HT-29 (cell line): ENCODE results near the gene DLG5. TPM values are rescaled to one million over a fixed set of nuclear protein-coding genes. Genes with fewer than 3 reads are reported as not detected.
"Not testable (repeated sequence)": the region's sequence is repeated elsewhere in the genome, so short reads cannot be mapped to it uniquely, and the experiment has no call there.

Source experiments
- DNase-seq: peaks from one replicate; pipeline ENCODE4 v3.0.0-alpha.2; 2015; ENCODE audit warnings: low spot score
- small RNA-seq: library from RNA; depleted of rRNA; stranded (forward); fragments of <200 nt; gene quantifications from one replicate; pipeline ENCODE3, GENCODE V24; 2014
- total RNA-seq: library from RNA; depleted of rRNA; stranded (reverse); fragments of >200 nt; shearing (Covaris generic); gene quantifications from 2 replicates; pipeline ENCODE4 v1.2.3, GENCODE V29; 2014; rRNA removed

Gene DLG5
- total RNA-seq, 1 experiment from 2014 or later = 24.9 TPM

- DNase-seq = no peak
Measured at GRCh38 chr10:77771851-77772250, 154.7 kb downstream of the DLG5 start.

- no peak for DNase-seq
Measured at GRCh38 chr10:77771450-77771849, 155.1 kb downstream of the DLG5 start.

- no peak for DNase-seq
Measured at GRCh38 chr10:77770868-77771175, 155.7 kb downstream of the DLG5 start.

GRCh38 chr10:77770081-77770867, 156.3 kb downstream of the DLG5 start:
- no peak for DNase-seq

DNA sequence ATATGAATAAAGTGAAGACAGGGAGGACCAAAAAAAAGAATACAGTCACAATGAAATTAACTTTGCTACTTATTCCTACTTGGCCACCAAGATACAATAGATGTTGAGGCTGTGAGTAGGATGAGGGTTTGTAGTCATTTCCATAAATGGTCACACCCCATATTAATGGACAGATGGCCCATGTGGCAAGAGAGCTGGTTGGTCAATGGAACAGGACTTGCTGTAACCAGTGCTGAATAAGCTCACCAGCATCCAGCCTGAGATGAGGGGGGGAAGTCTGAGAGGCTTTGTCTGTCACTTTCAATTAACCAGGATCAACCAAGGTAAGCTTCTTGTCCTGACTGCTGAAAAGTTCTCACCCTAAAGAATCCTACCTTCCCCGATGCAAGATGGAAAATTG, 158.5 kb downstream of the DLG5 start:
- DNase-seq = no peak

DNA sequence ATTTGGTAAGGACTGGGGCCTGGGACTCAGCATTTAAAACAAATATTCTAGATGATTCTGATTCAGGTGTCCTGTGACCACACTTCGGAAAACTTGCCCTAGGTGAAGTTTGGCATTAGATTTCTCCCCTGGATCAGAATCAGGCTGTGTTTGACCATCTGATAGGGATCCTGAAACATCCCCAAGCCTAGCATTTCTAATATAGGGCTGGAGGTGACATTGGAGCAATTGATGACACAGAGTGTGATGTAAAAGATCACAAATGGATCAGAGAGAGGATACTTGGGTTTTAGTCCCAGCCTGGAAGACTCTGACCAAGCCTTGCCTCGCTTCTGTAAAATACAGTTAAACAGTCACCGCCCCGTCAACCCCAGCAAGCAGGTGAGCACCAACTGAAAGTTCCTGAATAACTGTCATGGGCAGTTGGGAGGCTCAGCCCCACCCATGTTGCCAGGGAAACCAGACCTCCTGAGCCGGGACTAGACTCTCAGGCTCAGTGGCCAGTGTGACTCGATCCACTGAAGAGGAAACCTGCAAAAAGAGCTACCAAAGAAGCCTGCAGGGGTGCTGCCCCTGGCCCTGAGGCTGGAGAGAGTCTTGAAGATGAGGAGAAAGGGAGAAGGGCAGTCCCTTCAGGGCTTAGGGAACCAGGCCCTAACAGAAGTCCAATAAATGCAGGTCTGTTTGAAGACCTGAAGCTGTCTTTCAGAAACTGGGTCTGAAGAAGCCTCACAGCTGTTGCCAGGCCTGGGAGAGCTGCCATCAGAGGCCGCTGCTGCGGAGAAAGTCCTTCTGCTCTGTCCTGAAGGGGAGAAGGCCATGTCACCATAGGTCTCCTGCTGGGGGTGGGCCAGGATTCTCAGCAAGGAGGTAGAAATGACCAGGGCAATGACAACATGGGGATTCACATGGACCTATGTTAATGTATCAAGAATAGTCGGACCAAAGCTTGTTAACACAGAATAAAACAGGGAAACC, 162.8 kb downstream of the DLG5 start:
- DNase-seq = no peak

GRCh38 chr10:77758406-77758805, 168.1 kb downstream of the DLG5 start:
- not testable (repeated sequence) for DNase-seq

DNA sequence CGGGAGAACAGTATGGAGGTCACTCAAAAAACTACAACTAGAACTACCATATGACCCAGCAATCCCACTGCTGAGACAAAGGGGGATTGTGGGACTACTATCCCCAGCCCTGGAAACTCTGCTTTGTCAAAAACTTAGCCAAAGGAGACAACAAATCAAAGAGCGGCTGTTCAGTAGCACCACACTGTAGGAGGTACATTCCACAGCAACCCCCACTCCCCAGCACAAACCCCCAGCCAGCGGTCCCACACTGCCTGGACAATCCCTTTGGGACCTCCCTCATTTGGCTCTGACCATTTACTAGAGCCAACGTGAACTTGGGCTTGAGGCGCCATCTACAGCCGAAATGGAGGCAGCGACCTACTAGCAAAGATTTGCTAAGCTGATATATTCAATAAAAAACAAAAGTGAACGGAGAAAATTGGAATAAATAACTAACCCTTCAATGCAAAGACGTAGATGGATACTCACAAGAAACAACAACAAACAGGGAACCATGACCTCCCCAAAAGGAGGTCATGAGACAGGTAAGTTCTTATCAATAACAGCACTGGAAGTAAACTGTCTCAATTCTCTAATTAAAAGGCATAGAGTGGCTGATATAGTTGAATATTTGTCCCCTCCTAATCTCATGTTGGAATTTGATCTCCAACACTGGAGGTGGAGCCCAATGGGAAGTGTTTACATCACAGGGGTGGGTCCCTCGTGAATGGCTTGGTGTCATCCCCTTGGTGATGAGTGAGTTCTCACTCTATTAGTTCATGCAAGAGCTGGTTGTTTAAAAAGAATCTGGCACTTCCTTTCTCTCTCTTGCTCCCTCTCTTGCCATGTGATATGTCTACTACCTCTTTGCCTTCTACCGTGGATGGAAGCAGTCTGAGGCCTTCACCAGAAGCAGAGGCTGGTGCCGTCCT, 170.0 kb downstream of the DLG5 start:
- DNase-seq = peak; percentile 75

DNA sequence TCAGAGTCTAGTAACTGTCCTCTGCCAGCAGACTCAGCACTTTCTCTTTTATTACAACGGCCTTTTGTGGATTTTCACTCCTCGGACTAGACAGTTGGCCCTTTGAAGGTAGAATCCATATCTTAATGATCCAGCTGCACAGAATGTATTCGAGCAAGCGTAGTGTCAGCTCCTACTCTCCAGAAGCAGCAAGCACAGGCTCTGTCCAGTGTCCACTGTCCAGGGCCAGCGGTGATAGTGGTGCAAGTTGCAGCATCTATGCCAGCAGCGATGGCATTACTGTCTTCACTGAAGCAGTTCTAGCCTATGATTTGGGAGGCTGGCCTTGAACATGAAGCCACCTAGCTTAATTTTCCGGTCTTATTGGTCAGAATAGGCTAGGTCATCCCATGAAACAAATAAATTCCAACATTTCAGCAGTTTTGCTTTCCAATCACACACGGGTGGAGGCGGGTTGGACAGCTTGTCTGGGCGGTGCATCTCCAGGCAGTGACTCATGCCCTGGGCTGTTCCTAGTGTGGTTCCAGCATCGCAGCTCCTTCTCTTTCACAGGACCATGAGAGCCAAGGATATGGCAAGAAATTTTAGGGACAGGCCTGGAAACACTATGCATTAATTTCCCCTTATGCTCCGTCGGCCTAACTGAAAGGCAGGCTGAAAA, 180.4 kb downstream of the DLG5 start:
- no peak for DNase-seq

DNA sequence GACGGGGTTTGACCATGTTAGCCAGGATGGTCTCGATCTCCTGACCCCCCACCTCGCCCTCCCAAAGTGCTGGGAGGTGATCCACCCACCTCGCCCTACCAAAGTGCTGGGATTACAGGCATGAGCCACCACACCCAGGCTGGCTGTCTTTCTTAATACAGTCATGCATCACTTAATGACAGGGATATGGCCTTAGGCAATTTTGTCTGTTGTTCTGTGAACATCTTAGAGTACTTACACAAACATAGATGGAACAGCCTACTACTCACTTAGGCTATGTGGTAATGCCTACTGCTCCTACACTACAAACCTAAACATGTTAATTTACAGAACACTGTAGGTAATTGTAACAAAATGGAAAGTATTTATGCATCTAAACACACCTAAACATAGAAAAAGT, 182.3 kb downstream of the DLG5 start:
- DNase-seq = no peak

- no peak for DNase-seq
Measured at GRCh38 chr10:77742172-77742571, 184.4 kb downstream of the DLG5 start.

- no peak for DNase-seq
Measured at GRCh38 chr10:77741746-77742145, 184.8 kb downstream of the DLG5 start.

Small RNA genes within 50 kb of the gene (small RNA-seq; reads per million reads assigned to genes)
- gene RF00017 = not detected
- not detected for gene RN7SL284P
- not detected for gene RNU6-1266P

Other genes with a start within 250 kb of the DLG5 start
- gene POLR3A, start 102.8 kb upstream of the DLG5 start, total RNA-seq = 9.1 and 10.8 TPM in 2 replicates
- 1,405 and 1,622 TPM in 2 replicates for gene RPS24, start 107.1 kb upstream of the DLG5 start, total RNA-seq